Heart left ventricle (tissue), 13 donors: Measurements from ENCODE around the gene RPS18.

Experiments used
- POLR2A ChIP-seq, 2 donors: fragments of 450-650 bp; IDR thresholded peaks; one replicate each; pipeline ENCODE4 v1.6.1; 2017; ENCODE audit warnings: antibody characterized with exemption in 2 of 2, mild to moderate bottlenecking in 2 of 2, moderate library complexity in 2 of 2
- TF ChIP-seq, protein P1 (sequence below), 12 donors: fragments of 200-600 bp; sonication (generic) in 4 of 12; IDR thresholded peaks; one replicate each; pipeline versions ENCODE4 v1.5.0 to v1.8.0; 2018 to 2022; ENCODE audit warnings: antibody characterized with exemption in 12 of 12, mild to moderate bottlenecking in 5 of 12
- donor health status: ischemic (EF 13 %, LVEDD 7.1; RV severe dilation, severe dysfunction).
- donor health status: DM: no; HTN: yes; CAD: no.
- donor health status: DM: no; HTN: no; CAD: no.
- donor health status: ischemic (EF 25% LVEDD 6.9; RV normal size, moderate dysfunction).
- donor health status: ischemic (EF 25% LVEDD 5.7; RV mildly dilated, moderate dysfunction).
- donor health status: ischemic (EF 35%, LVEDD 5.7; RV mildly dilated, moderate dysfunction).
- donor health status: nonischemic (EF 11% LVEDD 7.7; RV severe dilation, severe dysfunction).
- donor health status: DM: yes; HTN: yes; CAD: no.
- donor health status: PGD.
- donor health status: ischemic (EF 29% LVEDD 5.4; RV normal size, mild dysfunction).
- donor health status: nonischemic (EF 23%, LVEDD 6.1; RV moderate dilation, normal function).

DNA sequence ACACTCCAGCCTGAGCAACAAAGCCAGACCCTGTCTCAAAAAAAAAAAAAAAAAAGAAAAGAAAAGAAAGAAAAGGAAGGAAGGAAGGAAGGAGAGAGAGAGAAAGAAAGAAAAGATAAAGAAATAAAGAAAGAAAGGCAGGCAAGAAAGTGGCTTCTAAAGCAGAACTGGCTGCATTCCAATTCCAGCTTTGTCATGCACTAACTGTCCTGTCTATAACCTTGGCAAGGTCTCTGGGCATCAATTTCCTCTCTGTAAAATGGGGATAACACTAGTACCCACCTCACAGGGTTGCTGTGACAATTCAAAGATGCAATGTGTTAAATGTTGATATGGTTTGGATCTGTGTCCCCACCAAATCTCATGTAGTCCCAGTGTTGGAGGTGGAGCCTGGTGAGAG lies 35.5 kb upstream of the RPS18 start:
- TF ChIP-seq, protein P1, sequence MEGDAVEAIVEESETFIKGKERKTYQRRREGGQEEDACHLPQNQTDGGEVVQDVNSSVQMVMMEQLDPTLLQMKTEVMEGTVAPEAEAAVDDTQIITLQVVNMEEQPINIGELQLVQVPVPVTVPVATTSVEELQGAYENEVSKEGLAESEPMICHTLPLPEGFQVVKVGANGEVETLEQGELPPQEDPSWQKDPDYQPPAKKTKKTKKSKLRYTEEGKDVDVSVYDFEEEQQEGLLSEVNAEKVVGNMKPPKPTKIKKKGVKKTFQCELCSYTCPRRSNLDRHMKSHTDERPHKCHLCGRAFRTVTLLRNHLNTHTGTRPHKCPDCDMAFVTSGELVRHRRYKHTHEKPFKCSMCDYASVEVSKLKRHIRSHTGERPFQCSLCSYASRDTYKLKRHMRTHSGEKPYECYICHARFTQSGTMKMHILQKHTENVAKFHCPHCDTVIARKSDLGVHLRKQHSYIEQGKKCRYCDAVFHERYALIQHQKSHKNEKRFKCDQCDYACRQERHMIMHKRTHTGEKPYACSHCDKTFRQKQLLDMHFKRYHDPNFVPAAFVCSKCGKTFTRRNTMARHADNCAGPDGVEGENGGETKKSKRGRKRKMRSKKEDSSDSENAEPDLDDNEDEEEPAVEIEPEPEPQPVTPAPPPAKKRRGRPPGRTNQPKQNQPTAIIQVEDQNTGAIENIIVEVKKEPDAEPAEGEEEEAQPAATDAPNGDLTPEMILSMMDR (IDR thresholded peaks at IDR 0.05), result no peak
- TF ChIP-seq POLR2A (IDR thresholded peaks at IDR 0.05), result no peak
